ENCODE measurements around the gene CACNA1B.
A peak's percentile ranks its signal among the peaks of the same experiment; 100 is the strongest.
"Not testable (repeated sequence)": the region's sequence is repeated elsewhere in the genome, so short reads cannot be mapped to it uniquely, and the experiment has no call there.

Gene CACNA1B

DNA sequence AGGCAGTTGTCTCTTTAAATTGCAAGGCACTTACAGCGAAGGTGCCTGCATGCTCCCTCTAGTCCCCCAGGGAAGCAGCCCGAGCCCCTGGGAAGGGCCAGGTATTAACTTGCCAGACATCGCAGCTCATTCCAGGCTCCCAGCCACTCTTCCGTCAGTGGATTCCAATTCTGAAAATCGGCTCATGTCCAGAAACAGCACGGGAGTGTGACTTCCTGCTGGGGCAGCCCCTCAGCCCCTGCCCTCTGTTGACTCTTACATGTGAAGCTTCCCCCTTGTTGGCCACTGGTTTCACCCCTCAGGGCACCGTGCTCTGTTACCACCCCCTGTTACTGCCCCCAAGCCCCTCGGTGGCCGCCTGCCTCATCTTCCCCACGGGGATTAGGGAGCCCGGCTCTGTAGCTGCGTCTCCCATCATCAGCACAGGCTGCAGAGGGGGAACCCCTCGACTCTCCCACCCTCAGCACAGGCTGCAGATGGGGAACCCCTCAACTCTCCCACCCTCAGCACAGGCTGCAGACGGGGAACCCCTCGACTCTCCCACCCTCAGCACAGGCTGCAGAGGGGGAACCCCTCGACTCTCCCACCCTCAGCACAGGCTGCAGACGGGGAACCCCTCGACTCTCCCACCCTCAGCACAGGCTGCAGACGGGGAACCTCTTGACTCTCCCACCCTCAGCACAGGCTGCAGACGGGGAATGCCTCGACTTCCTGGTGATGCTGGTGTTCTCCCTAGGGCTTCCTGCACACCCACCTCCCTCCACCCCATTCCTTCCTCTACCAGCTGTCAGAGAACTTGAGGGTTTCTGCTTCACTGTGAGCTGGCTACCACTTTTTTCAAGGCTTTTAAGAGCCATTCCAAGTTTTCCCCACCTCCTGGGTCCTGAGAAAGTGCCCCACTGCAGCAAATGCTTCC lies 11.1 kb upstream of the CACNA1B start:
- DNase-seq, result no peak

- no peak for DNase-seq
These were observed 7.2 kb upstream of the CACNA1B start for GRCh38 chr9:137870432-137870831.

DNA sequence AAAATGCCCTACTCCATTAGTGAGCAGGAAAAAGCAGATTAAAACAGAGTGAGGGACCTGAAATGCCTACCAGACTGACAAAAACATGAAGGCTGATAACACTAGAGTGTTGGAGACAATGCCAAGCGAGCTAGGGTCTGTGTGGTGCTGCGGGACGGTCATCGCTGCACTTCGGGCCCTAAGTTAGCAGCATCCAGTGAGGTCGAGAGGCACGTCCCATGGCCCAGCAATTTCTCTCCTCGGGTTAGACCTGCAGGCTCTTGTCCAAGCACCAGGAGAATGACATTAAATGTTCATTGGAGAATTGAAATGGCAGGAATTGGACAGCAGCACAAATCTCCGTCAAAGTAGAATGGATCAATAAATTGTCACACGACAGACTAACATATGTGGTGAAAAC lies 5.3 kb upstream of the CACNA1B start:
- no peak for DNase-seq

DNA sequence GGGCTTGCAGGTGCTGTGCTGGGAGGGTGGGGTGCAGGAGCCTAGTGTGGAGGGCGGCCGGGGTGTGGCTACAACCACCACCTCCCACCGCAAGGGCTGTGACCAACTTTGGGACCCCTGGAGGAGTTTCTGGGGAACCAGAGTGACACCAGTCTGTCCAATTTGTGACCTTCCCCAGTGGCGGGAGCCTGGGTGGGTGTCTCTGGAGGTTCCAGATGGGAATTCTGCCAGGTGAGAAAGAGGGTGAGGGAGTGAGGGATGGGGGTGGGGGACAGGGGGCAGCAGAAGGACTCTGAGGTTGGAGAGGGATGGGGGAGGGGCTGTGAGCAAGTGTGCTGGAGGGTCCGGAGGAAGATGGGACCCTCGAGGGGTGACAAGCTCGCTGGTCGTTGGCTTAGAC lies 4.2 kb upstream of the CACNA1B start:
- DNase-seq, result no peak

DNA sequence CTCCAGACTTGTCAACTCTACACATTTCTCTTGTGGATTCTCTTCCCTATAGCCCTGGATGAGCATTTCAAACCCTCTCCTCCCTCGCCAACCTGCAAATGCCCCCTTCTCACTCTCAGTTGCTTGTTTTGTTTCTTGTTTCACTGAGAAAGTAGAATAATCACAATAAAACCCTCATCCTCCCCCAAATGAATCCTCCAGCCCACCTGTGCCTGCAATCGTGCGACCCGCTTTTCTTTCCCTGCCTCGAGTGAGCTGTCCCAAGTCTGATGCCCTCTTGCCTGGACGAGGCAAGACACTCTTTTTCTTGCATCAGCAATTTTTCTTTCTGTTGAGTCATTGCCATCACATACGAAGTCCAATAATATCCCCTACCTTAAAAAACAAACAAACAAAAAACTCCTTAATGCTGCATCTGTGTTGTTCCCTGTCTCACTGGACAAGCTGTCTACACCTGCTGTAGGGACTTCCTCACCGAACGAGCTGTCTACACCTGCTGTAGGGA lies 3.7 kb upstream of the CACNA1B start:
- DNase-seq, result no peak

DNA sequence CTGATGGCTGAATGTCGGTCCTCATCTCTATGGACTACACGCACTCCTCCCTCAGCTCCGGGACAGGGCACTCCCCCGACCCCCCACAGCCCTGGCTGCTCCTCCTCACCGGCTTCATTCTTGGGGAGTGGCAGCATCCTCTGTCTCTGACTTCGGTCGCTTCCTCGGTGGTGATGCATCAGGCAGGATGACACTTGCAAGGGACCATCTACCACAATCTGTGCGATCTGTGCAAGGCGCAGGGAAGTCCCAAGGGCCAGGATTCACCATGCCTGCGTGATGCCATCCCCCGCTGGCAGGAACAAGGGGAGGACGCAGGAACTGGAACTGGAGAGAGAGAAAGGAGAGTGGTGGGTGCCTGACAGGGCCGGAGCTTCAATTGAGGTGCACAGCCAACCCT lies 2.2 kb upstream of the CACNA1B start:
- no peak for DNase-seq

DNA sequence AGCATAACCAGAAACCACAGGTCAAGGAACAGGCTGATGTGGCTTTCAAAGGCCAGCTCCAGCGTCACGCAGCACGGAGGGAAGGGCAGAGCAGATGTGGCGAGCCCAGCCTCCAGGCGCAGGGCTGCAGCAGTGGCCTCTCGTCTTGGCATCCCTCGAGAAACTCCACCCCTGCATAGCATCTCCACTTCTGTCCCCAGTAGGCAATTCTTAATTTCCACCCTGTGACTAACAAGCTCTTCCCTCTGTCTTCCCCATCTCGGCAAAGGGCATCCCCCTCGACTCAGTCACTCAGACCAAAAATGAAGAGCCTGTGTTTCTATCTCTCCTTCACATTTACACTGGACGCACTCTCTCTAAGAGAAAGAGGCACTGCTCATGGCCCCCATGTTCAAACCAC lies 1.7 kb upstream of the CACNA1B start:
- no peak for DNase-seq

- DNase-seq, result no peak
These were observed 1.3 kb upstream of the CACNA1B start for GRCh38 chr9:137876269-137876668.

- peak; percentile 21 for DNase-seq
These were observed 698 bp upstream of the CACNA1B start for GRCh38 chr9:137876781-137877386.

DNA sequence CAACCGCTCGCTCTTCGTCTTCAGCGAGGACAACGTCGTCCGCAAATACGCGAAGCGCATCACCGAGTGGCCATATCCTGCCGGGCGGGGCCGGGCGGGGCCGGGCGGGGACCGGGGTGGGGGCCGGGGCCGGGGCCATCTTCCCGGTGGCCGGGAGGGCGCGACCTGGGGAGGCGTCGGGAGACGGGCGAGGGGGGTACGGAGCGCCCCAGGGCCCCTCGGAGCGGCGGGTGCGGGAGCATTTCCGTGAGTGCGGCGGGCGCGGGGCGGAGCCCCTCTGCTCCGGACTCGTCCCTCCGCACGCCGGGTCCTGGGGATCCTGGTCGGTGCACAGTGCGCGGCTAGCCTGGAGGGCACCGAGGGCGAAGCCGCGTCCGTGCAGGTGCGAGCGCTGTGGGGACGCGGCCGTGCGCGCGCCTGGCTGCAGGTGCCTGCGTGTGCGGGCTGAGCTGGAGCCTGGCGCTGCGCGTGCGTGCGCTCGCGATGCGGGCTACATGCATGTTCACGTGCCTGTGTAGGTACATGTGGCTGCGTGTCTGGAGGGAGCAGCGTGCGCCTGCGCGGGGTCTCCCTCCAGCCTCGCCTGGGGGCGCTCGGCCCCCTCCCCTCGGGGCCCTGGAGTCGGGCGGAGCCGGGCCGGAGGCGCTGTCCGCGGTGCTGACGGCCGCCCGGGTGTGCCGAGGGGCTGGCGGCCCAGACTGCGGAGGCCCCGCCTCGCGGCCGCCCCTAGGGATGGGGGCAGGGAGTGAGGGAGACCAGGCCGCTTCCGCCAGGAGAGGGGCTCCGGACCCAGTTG lies 762 bp downstream of the CACNA1B start:
- peak; percentile 48 for DNase-seq

- no peak for DNase-seq
These were observed 1.5 kb downstream of the CACNA1B start for GRCh38 chr9:137879052-137879451.

DNA sequence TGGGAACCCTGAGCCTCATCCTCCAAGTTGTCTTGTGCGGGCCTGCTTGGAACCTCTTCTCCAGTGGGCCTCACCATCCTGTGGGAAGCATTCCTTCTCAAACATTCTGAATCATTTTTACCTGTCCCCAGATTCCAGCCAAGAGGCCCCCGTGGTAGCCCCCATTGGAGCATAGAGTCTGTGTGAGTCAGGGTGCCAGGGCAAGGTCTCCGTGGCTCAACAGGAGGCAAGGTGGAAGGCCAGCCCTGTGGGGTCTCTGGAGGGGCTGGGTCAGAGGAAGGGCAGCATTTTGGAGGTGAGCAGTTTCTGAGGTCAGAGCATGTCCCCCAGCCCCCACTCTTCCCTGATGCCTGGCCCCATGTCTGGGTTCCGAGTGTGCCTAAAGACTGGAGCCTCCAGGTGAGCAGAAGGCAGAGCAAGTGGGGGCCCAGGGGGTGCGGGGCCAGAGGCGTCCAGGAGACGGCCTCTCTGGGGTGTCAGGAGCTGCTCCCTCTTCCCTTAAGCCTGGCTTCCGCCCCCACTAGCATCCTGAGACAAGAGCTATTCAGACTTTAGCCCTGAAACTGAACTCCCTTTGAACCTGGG lies 2.1 kb downstream of the CACNA1B start:
- DNase-seq, result no peak

- no peak for DNase-seq
These were observed 2.8 kb downstream of the CACNA1B start for GRCh38 chr9:137880160-137880975.

- DNase-seq, result no peak
These were observed 3.5 kb downstream of the CACNA1B start for GRCh38 chr9:137880976-137881530.

DNA sequence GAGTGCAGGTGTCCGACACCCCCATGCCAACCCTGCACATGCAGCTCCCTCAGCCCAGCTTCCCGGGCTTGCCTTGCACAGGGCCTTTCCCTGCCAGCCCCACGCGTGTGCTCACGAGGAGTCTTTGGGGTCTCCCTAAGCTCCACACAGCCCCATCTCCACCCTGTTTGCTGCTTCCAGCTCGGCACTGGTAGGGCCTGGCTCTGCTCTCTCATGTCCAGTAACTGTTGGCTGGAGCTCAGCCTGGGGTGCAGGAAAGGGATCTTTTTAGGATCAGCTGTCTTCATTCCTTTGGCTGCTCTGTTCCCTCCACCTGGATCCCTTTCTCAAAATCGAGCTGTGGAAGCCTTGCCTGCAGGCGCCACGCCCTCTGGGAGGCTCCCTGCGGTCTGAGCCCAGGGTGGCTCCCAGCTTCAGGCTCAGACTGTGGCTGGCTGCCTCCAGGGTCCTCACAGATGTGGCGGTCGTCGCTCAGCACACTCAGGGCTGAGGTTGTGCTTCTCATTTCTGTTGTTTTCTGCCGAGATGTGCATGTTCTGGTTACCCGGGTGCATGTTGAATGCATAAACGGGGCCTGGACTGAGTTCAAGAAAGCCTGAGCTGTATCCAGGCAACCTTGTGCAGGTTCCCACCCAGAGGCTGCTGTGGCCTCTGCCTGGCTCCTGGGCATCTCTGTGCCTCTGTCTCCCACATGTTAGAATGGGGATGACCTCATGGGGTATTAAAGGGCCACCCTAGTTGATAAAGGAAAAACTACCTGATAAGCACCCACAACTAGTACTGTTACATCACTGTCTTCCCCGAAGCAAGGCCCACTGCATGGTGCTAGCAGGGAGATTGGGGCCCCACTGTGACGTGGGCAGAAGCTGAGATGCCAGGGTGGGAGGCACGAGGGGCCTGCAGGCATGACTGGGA lies 4.3 kb downstream of the CACNA1B start:
- no peak for DNase-seq

- DNase-seq, result no peak
These were observed 4.9 kb downstream of the CACNA1B start for GRCh38 chr9:137882506-137882821.

- DNase-seq, result not testable (repeated sequence)
These were observed 6.4 kb downstream of the CACNA1B start for GRCh38 chr9:137883977-137884376.

DNA sequence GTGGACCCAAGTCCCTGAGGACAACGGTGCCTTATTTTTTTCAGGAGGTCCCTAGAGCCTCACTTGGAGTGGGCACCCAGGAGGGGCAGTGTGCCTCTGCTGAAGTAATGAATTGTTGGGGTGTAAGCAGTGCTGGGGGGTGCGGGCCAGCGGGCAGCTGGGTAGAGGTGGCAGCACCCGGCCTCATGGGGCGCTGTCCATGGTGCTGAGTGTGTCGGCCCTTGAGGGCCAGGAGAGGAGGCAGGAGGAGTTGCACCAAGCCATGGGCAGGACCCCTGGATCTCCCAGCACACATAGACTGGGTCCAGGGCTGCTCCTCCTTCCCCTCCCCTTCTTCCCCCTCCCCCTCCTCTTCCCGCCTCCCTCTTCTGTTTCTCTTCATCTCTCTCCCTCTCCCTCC lies 7.0 kb downstream of the CACNA1B start:
- DNase-seq, result not testable (repeated sequence)

DNA sequence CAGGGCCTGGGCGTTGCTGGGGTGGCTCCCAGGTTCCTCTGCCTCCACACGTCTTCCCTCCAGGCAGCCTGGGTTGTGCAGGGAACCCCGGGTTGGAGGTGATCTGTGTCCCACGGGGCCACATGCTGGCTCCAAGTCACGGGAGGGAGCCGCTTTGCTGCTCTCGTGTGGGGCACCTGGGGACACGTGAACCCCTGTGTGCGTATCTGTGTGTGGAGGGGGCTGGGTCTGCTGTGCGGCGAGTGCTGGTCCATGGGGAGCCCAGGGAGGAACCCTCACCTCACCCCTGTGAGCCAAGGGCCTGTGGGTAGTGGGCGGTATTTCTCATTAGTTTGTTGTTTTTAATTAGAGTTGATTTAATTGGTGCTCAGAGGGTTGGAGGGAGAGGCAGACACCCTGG lies 7.5 kb downstream of the CACNA1B start:
- not testable (repeated sequence) for DNase-seq

DNA sequence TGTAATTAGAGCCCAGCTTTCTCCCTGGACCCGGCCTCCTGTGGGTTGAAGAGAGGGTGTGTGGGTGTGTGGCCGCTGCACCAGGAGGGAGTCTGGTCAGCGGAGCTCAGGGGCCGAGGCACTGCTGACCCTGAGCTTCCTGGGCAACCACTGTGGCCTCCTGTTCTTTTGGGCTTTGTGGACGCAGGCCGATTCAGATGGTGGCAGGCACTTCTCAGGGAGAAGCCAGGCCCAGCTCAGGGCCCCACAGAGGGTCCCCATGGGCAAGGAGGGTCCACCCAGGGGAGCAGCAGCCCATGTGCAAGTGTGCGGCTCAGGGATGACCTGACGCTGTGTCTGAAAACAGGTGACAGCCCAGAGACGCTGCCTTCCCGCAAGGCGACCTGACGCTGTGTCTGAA lies 11.0 kb downstream of the CACNA1B start:
- DNase-seq, result not testable (repeated sequence)

DNA sequence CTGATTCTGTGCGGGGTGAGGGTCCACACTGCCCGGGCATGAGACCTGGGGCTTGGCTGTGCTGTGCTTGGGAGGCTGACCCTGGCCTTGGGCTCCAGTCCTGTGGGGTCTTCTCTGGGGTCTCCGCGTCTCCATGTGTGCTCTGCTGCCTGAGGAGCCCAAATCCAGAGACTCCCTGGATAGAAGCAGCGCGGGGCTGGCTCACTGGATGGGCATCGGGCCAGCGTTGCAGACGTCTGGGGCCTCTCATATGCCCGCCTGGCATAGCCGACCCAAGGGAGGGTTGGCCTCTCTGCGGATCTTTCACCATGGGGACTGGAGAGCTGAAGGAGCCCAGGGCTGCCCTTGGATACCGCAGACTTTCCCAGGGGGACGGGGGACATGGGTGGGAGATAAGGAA lies 12.4 kb downstream of the CACNA1B start:
- DNase-seq, result not testable (repeated sequence)
